ENCODE data around the gene MYH14. TPM values are rescaled to one million over a fixed set of nuclear protein-coding genes. Genes with fewer than 3 reads are reported as not detected.

Gene MYH14
- total and polyA plus RNA-seq, 2 of the 8 experiments (the other 6 are each of a cell fraction or from before 2014, with no cell fraction given), result 17.3 to 28.6 TPM

DNA sequence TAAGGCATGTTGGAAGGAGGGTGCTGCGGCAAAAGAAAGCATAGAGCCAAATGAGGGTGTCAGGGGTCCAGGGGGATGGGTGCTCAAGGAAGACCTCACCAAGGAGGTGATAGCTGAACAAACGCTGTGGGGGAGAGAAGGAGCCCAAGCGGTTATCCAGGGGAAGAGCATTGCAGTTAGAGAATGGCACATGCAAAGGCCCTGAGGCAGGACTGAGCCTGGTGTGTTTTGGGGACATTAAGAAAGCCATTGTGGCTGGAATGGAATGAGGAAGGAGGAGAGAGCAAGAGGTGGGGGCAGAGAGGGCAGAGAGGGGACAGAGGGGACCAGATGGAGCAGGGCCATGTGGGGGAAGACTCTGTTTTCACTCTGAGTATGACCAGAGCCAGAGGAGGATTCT lies 6.1 kb upstream of the MYH14 start (continued):
- TF ChIP-seq, protein P1, sequence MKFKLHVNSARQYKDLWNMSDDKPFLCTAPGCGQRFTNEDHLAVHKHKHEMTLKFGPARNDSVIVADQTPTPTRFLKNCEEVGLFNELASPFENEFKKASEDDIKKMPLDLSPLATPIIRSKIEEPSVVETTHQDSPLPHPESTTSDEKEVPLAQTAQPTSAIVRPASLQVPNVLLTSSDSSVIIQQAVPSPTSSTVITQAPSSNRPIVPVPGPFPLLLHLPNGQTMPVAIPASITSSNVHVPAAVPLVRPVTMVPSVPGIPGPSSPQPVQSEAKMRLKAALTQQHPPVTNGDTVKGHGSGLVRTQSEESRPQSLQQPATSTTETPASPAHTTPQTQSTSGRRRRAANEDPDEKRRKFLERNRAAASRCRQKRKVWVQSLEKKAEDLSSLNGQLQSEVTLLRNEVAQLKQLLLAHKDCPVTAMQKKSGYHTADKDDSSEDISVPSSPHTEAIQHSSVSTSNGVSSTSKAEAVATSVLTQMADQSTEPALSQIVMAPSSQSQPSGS (IDR thresholded peaks at IDR 0.05; ENCODE audit: low read length), result no peak
- no peak for TF ChIP-seq MAFK (IDR thresholded peaks at IDR 0.05; ENCODE audit: low read depth, low read length)
